Esophagus muscularis mucosa (tissue), 4 donors: ENCODE measurements around the gene ANKRD12. TPM values are rescaled to one million over a fixed set of nuclear protein-coding genes. Genes with fewer than 3 reads are reported as not detected.

Source experiments
- DNase-seq: peaks from one replicate; pipeline ENCODE4 v3.0.0-alpha.2; 2017; ENCODE audit errors: extremely low spot score
- H3K27ac ChIP-seq, 4 donors: fragments of 200-600 bp; sonication (generic); replicated peaks in 1 of 4; 1 replicate in 3 of 4; 2 replicates in 1 of 4; pipeline ENCODE4 v1.5.1; 2016 to 2019; ENCODE audit warnings: mild to moderate bottlenecking in 1 of 4
- H3K27me3 ChIP-seq, 4 donors: fragments of 200-600 bp; sonication (generic); one replicate each; pipeline versions ENCODE4 v1.5.1 to v1.6.0; 2016 to 2019
- H3K36me3 ChIP-seq, 4 donors: fragments of 200-600 bp; sonication (generic); one replicate each; pipeline ENCODE4 v1.5.1; 2016 to 2019
- H3K4me1 ChIP-seq, 4 donors: fragments of 200-600 bp; sonication (generic); one replicate each; pipeline ENCODE4 v1.5.1; 2016 to 2019
- H3K4me3 ChIP-seq, 4 donors: fragments of 200-600 bp; sonication (generic); 1 replicate in 2 of 4; 2 replicates in 2 of 4; pipeline ENCODE4 v1.5.1; 2016 to 2019; ENCODE audit warnings: mild to moderate bottlenecking in 4 of 4, moderate library complexity in 1 of 4
- H3K9me3 ChIP-seq, 4 donors: fragments of 200-600 bp; sonication (generic); 1 replicate in 3 of 4; 2 replicates in 1 of 4; pipeline ENCODE4 v1.5.1; 2016 to 2019
- CTCF ChIP-seq, 3 experiments: fragments of 200-600 bp in 2 of 3; fragments of 450-650 bp in 1 of 3; sonication (generic) in 2 of 3; IDR thresholded peaks; one replicate each; pipeline ENCODE4 v1.5.1; 2017 to 2019; ENCODE audit warnings: antibody characterized with exemption in 3 of 3, mild to moderate bottlenecking in 2 of 3, moderate library complexity in 1 of 3
- POLR2AphosphoS5 ChIP-seq, 2 donors: sonication (generic); formaldehyde crosslinking; IDR thresholded peaks; one replicate each; pipeline ENCODE4 v1.6.1; 2017; ENCODE audit warnings: antibody characterized with exemption in 2 of 2
- WGBS: methylation state at CpG from one replicate; pipeline ENCODE4 v1.1.5; 2018; 5-methylcytosine and 5-hydroxymethylcytosine counted together
- intact Hi-C: fragments of 100-400 bp; cut with DNase I; formaldehyde crosslinking; loops from one replicate; pipeline ENCODE4 v1.15.1; 2023
- small RNA-seq, 3 donors: library from RNA; depleted of rRNA; stranded (forward); fragments of <200 nt; gene quantifications; one replicate each; pipeline ENCODE3, GENCODE V24; 2016
- total RNA-seq, 4 donors: library from RNA; depleted of rRNA; stranded (reverse); fragments of >200 nt; gene quantifications; one replicate each; pipeline versions ENCODE4 v1.1.0 to v1.2.1, GENCODE V29; 2016

Gene ANKRD12
- total RNA-seq, 4 donors from 2014 or later: 65.2 to 108 (median 92.9) TPM

GRCh38 chr18:9334973-9335696, 198.6 kb downstream of the ANKRD12 start:
- Histone ChIP-seq H3K4me3 (peak overlapping the region; percentile 87 to 95 (median 91)), H3K27me3 (no peaks in the 10 kb centered on the region), H3K36me3 (peaks cover 8 to 28% (median 12%) of the 10 kb centered on the region in 4 donors), H3K27ac (peak overlapping the region; percentile 92 to 97 (median 96)), H3K9me3 (no peaks in the 10 kb centered on the region), H3K4me1 (peaks cover 5 to 36% (median 33%) of the 10 kb centered on the region in 4 donors)
- intact Hi-C loops: loop anchor here (5.0 to 10.0 kb wide), 2 partner anchors 142 to 260 kb away; partner anchors contain the start of gene RALBP1
- 11% methylated on average over 15 of the region's 55 CpGs for WGBS
- no peak for DNase-seq
- TF ChIP-seq POLR2AphosphoS5 (IDR thresholded peaks at IDR 0.05): no peak
- peak in 1 of 3 experiments; percentile 35 for TF ChIP-seq CTCF (IDR thresholded peaks at IDR 0.05)

Small RNA genes within 50 kb of the gene (small RNA-seq; reads per million reads assigned to genes)
- gene RF00019: 0 reads per million in 3 donors

Other genes starting within 250 kb of the ANKRD12 start
- 100 to 1,000 TPM; 120 to 229 (median 175) TPM for gene NDUFV2, start 34.1 kb upstream of the ANKRD12 start, total RNA-seq
- 100 to 1,000 TPM in 2 of 4 donors, 10 to 100 TPM in 2; 88.1 to 131 (median 101) TPM for gene TWSG1, start 198.0 kb downstream of the ANKRD12 start, total RNA-seq